ENCODE results near the gene LCORL.

DNA sequence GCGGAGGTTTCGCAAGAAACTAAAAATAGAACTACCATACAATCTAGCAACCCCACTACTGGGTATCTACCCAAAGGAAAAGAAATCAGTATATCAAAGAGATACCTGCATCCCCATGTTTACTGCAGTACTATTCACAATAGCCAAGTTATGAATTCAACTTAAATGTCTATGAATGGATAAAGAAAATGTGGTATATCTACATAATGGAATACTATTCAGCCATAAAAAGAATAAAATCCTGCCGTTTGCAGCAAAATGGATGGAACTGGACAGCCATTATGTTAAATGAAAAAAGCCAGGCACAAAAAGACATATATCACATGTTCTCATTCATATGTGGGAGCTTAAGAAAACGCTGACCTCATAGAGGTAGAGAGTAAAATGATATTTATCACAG is 65.3 kb downstream of the LCORL start:
- TF ChIP-seq, protein P1, sequence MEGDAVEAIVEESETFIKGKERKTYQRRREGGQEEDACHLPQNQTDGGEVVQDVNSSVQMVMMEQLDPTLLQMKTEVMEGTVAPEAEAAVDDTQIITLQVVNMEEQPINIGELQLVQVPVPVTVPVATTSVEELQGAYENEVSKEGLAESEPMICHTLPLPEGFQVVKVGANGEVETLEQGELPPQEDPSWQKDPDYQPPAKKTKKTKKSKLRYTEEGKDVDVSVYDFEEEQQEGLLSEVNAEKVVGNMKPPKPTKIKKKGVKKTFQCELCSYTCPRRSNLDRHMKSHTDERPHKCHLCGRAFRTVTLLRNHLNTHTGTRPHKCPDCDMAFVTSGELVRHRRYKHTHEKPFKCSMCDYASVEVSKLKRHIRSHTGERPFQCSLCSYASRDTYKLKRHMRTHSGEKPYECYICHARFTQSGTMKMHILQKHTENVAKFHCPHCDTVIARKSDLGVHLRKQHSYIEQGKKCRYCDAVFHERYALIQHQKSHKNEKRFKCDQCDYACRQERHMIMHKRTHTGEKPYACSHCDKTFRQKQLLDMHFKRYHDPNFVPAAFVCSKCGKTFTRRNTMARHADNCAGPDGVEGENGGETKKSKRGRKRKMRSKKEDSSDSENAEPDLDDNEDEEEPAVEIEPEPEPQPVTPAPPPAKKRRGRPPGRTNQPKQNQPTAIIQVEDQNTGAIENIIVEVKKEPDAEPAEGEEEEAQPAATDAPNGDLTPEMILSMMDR (IDR thresholded peaks at IDR 0.05), result no peak
- no peak for TF ChIP-seq POLR2A (IDR thresholded peaks at IDR 0.05)

Measured in Peyer's patch (tissue), 4 donors.